ENCODE data around the gene CPA4.

The CPA4 gene

GRCh38 chr7:130345725-130346124 lies 52.8 kb downstream of the CPA4 start:
- DNase-seq (ENCODE audit: insufficient read length, low spot score) (no peak), FAIRE-seq (no peak)
- TF ChIP-seq CTCF (IDR thresholded peaks at IDR 0.05; ENCODE audit: insufficient read depth, missing control alignments): no peak

- no peak for FAIRE-seq
- no peak for TF ChIP-seq CTCF (IDR thresholded peaks at IDR 0.05; ENCODE audit: insufficient read depth, missing control alignments)
These were observed 53.4 kb downstream of the CPA4 start for GRCh38 chr7:130346177-130346905.

GRCh38 chr7:130346941-130347340 lies 54.0 kb downstream of the CPA4 start:
- TF ChIP-seq CTCF (IDR thresholded peaks at IDR 0.05; ENCODE audit: insufficient read depth, missing control alignments): no peak
- DNase-seq (ENCODE audit: insufficient read length, low spot score) (no peak), FAIRE-seq (no peak)

More at GRCh38 chr7:130346177-130346905, 53.4 kb downstream of the CPA4 start:
- no peak for DNase-seq (ENCODE audit: insufficient read length, low spot score)

- TF ChIP-seq CTCF (IDR thresholded peaks at IDR 0.05; ENCODE audit: insufficient read depth, missing control alignments): no peak
- DNase-seq (ENCODE audit: insufficient read length, low spot score): no peak
- FAIRE-seq: no peak
These were observed 57.2 kb downstream of the CPA4 start for GRCh38 chr7:130349911-130350782.

- DNase-seq (ENCODE audit: insufficient read length, low spot score): no peak
- FAIRE-seq: no peak
- TF ChIP-seq CTCF (IDR thresholded peaks at IDR 0.05; ENCODE audit: insufficient read depth, missing control alignments): no peak
These were observed 58.2 kb downstream of the CPA4 start for GRCh38 chr7:130350945-130351790.

DNA sequence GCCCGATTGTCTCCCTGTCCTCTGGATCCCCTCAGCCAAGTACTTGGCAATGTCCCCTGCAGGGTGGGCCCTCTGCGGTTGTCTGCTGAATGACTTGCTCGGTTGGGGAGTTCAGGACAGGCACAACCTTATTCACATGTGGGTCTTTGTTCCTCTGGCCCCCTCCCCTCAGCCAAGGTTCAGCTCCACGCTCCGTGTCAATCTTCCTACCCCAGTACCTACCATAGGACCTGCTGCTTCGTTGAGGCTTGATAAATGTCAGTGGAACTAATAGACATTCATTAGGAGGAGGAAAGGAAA lies 58.8 kb downstream of the CPA4 start:
- FAIRE-seq (no peak), DNase-seq (ENCODE audit: insufficient read length, low spot score) (no peak)
- TF ChIP-seq CTCF (IDR thresholded peaks at IDR 0.05; ENCODE audit: insufficient read depth, missing control alignments): no peak

All from D721Med (cell line).